Peyer's patch (tissue), 4 donors: ENCODE data around the gene TMA16. TPM values are rescaled to one million over a fixed set of nuclear protein-coding genes. Genes with fewer than 3 reads are reported as not detected.
A peak's percentile ranks its signal among the peaks of the same experiment; 100 is the strongest.

Experiments used
- DNase-seq, 3 donors: peaks; one replicate each; pipeline ENCODE4 v3.0.0-alpha.2; 2017 to 2019
- H3K27ac ChIP-seq, 4 donors: fragments of 200-600 bp; sonication (generic); one replicate each; pipeline ENCODE4 v1.5.1; 2016 to 2019
- H3K27me3 ChIP-seq, 2 donors: fragments of 200-600 bp; sonication (generic); one replicate each; pipeline ENCODE4 v1.5.1; 2019
- H3K36me3 ChIP-seq, 3 donors: fragments of 200-600 bp; sonication (generic); one replicate each; pipeline ENCODE4 v1.5.1; 2016 to 2019
- H3K4me1 ChIP-seq, 4 donors: fragments of 200-600 bp; sonication (generic); one replicate each; pipeline ENCODE4 v1.5.1; 2016 to 2019
- H3K4me3 ChIP-seq, 4 donors: fragments of 200-600 bp; sonication (generic); 1 replicate in 3 of 4; 2 replicates in 1 of 4; pipeline ENCODE4 v1.5.1; 2016 to 2019; ENCODE audit warnings: mild to moderate bottlenecking in 1 of 4
- H3K9me3 ChIP-seq, 4 donors: fragments of 200-600 bp; sonication (generic); one replicate each; pipeline ENCODE4 v1.5.1; 2016 to 2019; ENCODE audit warnings: mild to moderate bottlenecking in 1 of 4
- POLR2A ChIP-seq, 2 donors: fragments of 450-650 bp; IDR thresholded peaks; one replicate each; pipeline ENCODE4 v1.5.1; 2017; ENCODE audit warnings: antibody characterized with exemption in 2 of 2, mild to moderate bottlenecking in 2 of 2, moderate library complexity in 2 of 2
- total RNA-seq, 4 donors: library from RNA; depleted of rRNA; stranded (reverse); fragments of >200 nt; gene quantifications; one replicate each; pipeline ENCODE4 v1.1.0, GENCODE V29; 2016
- TF ChIP-seq, protein P1 (sequence below), 6 experiments: fragments of 450-650 bp in 4 of 6; fragments of 200-600 bp in 2 of 6; sonication (generic) in 1 of 6; IDR thresholded peaks; one replicate each; pipeline ENCODE4 v1.5.1; 2017 to 2019; ENCODE audit warnings: antibody characterized with exemption in 6 of 6, mild to moderate bottlenecking in 3 of 6, moderate library complexity in 1 of 6

Gene TMA16
- total RNA-seq, 4 donors from 2014 or later: 6.1 to 26.4 (median 15.1) TPM

DNA sequence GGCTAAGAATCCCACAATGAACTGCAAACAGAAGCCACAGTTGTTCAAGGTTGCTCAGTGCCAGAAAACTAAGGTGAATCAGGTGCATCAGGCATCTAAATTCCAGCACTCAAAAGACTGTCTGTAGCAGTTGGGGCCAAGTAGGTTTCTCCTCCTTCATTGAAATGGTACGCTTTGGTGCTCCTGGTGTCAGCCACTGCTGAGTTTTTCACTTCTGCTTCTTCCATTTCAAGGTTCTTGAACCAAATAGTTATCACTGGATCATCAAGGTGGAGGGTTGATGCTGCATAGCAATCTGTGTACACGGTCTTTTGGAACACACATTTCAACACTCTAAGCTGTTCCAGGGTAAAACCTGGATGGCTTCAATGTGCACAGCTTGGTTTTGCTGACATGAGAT lies 74.4 kb downstream of the TMA16 start:
- H3K27me3 ChIP-seq: no peaks in the 10 kb centered on the region
- H3K27ac ChIP-seq: peak overlapping the region in 2 of 4 donors; percentile 37 to 53
- no peaks in the 10 kb centered on the region for H3K4me1 ChIP-seq
- H3K36me3 ChIP-seq: no peaks in the 10 kb centered on the region
- no peak for TF ChIP-seq POLR2A (IDR thresholded peaks at IDR 0.05)
- TF ChIP-seq, protein P1, sequence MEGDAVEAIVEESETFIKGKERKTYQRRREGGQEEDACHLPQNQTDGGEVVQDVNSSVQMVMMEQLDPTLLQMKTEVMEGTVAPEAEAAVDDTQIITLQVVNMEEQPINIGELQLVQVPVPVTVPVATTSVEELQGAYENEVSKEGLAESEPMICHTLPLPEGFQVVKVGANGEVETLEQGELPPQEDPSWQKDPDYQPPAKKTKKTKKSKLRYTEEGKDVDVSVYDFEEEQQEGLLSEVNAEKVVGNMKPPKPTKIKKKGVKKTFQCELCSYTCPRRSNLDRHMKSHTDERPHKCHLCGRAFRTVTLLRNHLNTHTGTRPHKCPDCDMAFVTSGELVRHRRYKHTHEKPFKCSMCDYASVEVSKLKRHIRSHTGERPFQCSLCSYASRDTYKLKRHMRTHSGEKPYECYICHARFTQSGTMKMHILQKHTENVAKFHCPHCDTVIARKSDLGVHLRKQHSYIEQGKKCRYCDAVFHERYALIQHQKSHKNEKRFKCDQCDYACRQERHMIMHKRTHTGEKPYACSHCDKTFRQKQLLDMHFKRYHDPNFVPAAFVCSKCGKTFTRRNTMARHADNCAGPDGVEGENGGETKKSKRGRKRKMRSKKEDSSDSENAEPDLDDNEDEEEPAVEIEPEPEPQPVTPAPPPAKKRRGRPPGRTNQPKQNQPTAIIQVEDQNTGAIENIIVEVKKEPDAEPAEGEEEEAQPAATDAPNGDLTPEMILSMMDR (IDR thresholded peaks at IDR 0.05): no peak
- H3K4me3 ChIP-seq: no peak overlapping the region
- no peak for DNase-seq
- H3K9me3 ChIP-seq: no peaks in the 10 kb centered on the region

Other genes with a start within 250 kb of the TMA16 start
- gene NPY1R, start 162.1 kb upstream of the TMA16 start, total RNA-seq: 1 to 10 TPM in 2 of 4 donors, under 1 TPM in 1, not detected in 1; 0.95 to 1.8 (median 1.6) TPM
- gene NPY5R, start 150.8 kb upstream of the TMA16 start, total RNA-seq: 1 to 10 TPM in 1 of 4 donors, not detected in 3; 1.7 TPM
- not detected for gene TKTL2, start 20.9 kb upstream of the TMA16 start, total RNA-seq